ENCODE data around the gene SCAP. TPM values are rescaled to one million over a fixed set of nuclear protein-coding genes. Genes with fewer than 3 reads are reported as not detected.

The SCAP gene
- total RNA-seq, 4 donors from 2014 or later = 73.4 to 128 (median 88.4) TPM

DNA sequence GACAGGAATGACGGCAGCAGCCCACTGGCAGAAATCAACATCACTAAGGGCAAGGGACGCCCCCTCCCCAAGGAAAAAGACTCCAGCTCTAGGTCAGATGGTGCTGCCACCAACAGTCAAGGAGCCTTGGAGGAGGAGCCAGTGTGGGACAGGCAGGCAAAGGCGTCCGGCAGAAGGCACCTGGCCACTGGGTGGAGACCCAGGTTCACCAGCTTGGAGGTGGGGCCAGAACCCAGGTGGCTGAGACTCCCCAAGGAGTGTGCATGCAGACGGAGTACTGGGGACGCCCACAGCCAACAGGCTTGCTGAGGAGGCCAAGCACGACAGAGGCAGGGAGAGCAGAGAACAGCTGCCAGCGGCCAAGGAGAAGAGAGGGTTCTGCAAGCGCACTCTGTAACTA lies 59.7 kb downstream of the SCAP start:
- H3K4me3 ChIP-seq = no peak overlapping the region
- TF ChIP-seq EP300 (IDR thresholded peaks at IDR 0.05) = no peak
- TF ChIP-seq, protein P1, sequence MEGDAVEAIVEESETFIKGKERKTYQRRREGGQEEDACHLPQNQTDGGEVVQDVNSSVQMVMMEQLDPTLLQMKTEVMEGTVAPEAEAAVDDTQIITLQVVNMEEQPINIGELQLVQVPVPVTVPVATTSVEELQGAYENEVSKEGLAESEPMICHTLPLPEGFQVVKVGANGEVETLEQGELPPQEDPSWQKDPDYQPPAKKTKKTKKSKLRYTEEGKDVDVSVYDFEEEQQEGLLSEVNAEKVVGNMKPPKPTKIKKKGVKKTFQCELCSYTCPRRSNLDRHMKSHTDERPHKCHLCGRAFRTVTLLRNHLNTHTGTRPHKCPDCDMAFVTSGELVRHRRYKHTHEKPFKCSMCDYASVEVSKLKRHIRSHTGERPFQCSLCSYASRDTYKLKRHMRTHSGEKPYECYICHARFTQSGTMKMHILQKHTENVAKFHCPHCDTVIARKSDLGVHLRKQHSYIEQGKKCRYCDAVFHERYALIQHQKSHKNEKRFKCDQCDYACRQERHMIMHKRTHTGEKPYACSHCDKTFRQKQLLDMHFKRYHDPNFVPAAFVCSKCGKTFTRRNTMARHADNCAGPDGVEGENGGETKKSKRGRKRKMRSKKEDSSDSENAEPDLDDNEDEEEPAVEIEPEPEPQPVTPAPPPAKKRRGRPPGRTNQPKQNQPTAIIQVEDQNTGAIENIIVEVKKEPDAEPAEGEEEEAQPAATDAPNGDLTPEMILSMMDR (IDR thresholded peaks at IDR 0.05) = no peak
- no peak for TF ChIP-seq POLR2A (IDR thresholded peaks at IDR 0.05)
- no peak for DNase-seq (ENCODE audit: low spot score in 2 of 2)
- peaks cover 3 to 94% (median 19%) of the 10 kb centered on the region in 3 donors for H3K36me3 ChIP-seq
- WGBS, 2 donors = 85 to 86% methylated on average over 9 of the region's 9 CpGs
- H3K27ac ChIP-seq = no peak overlapping the region
- peaks cover 0 to 20% (median 0%) of the 10 kb centered on the region in 4 donors for H3K4me1 ChIP-seq
- no peaks in the 10 kb centered on the region for H3K9me3 ChIP-seq
- no peaks in the 10 kb centered on the region for H3K27me3 ChIP-seq

DNA sequence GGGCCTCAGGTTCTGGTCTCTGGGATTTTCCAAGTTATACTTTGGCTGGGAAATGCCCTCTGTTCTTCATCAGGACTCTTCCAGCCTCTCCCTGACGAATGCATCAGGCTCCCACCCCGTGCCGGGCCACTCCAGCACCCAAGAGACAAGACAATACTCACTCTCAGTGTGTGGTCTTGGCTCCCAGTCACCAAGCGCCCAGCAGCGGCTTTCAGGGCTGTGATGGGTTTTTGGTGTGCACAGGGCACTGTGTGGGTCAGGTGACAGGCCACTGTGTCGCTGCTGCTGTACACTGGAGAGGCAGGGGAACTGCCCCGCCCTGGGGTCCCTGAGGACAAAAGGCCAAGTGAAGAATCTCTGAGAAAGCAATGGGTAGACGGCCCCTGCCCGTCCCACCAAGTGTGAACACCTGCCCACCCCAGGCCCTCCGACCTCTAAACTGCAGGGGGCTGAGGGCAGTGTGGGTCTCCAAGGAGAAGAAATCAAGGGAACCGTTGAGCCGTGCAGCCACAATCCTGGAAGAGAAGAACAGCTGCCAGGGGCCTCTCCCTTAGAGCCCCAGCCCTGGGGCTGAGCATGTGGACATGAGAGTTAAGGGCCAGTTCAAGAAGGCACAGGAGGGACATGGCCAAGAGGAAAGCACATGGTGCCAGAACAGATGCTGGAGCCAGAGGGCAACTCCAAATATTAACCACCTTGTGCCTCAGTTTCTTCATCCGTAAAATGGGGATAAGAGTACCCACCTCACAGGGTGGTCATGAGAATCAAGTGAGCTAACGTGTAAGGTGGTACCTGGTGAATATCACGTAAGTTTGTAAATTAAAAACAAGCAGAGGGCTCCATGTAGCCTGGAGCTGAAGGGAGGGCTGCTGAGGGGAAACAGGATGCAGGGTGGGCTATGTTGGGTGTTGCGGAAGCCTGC lies 60.8 kb downstream of the SCAP start:
- 60 to 71% methylated on average over 15 to 16 of the region's 16 CpGs for WGBS, 2 donors
- no peak for TF ChIP-seq EP300 (IDR thresholded peaks at IDR 0.05)
- TF ChIP-seq POLR2A (IDR thresholded peaks at IDR 0.05) = no peak
- TF ChIP-seq, protein P1 (IDR thresholded peaks at IDR 0.05) = no peak
- no peak for DNase-seq (ENCODE audit: low spot score in 2 of 2)
- no peaks in the 10 kb centered on the region for H3K9me3 ChIP-seq
- no peak overlapping the region for H3K4me3 ChIP-seq
- peak overlapping the region in 2 of 4 donors; percentile 57 to 67 for H3K27ac ChIP-seq
- no peaks in the 10 kb centered on the region for H3K27me3 ChIP-seq
- peaks cover 3 to 95% (median 22%) of the 10 kb centered on the region in 3 donors for H3K36me3 ChIP-seq
- peaks cover 0 to 14% (median 0%) of the 10 kb centered on the region in 4 donors for H3K4me1 ChIP-seq

DNA sequence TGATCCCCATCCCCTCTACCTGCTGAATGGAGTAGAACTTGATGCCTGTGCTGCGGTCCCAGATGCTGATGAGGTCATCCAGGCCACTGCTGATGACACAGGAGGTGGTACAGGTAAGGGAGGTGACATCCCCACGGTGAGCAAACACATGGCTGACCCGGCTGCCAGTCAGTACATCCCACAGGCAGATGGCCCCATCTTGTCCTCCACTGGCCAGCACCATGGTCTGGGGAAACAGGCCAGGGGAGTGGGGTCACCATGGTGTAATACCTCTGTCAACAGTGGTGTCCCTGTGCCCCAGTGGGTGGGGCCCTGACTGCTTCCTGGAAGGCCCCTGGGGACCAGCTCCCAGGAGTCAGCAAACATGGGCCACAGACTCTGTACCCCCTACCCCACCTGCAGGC lies 61.6 kb downstream of the SCAP start:
- Histone ChIP-seq H3K27me3 (no peaks in the 10 kb centered on the region), H3K4me3 (no peak overlapping the region), H3K4me1 (peaks cover 0 to 14% (median 0%) of the 10 kb centered on the region in 4 donors), H3K27ac (peak overlapping the region in 2 of 4 donors; percentile 57 to 67), H3K36me3 (peaks cover 3 to 95% (median 29%) of the 10 kb centered on the region in 3 donors), H3K9me3 (no peaks in the 10 kb centered on the region)
- no peak for DNase-seq (ENCODE audit: low spot score in 2 of 2)
- 76 to 88% methylated on average over 2 to 3 of the region's 3 CpGs for WGBS, 2 donors
- TF ChIP-seq, protein P1 (IDR thresholded peaks at IDR 0.05) = no peak
- TF ChIP-seq EP300 (IDR thresholded peaks at IDR 0.05) (no peak), POLR2A (IDR thresholded peaks at IDR 0.05) (no peak)

DNA sequence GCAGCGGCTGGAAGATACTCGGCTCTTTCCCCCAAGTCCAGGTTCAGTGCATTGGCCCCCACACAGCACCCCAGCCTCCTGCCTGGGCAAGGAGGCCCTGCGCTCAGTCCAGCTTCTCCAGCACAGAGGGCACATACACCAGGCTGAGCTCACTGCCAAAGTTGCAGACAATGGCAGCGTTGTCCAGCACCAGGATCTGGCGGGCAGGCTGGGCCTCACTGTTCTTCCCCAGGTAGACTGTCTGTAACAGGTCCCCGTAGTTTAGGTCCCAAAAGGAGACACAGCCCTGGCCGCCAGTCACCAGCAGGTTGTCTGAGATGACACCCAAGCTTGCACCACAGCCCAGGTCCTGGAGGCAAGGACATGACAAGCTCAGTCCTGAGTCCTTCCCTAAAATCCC lies 62.0 kb downstream of the SCAP start:
- Histone ChIP-seq H3K27me3 (no peaks in the 10 kb centered on the region), H3K4me3 (no peak overlapping the region), H3K9me3 (no peaks in the 10 kb centered on the region), H3K27ac (peak overlapping the region in 2 of 4 donors; percentile 57 to 67), H3K36me3 (peaks cover under 1 to 95% (median 28%) of the 10 kb centered on the region in 3 donors), H3K4me1 (peaks cover 0 to 14% (median 0%) of the 10 kb centered on the region in 4 donors)
- no peak for DNase-seq (ENCODE audit: low spot score in 2 of 2)
- WGBS, 2 donors = 48 to 52% methylated on average over 6 to 7 of the region's 7 CpGs
- TF ChIP-seq, protein P1 (IDR thresholded peaks at IDR 0.05) = no peak
- TF ChIP-seq POLR2A (IDR thresholded peaks at IDR 0.05) (no peak), EP300 (IDR thresholded peaks at IDR 0.05) (no peak)

Measured in tibial nerve (tissue), 4 donors.